Measurements from ENCODE around the gene DEK. TPM values are rescaled to one million over a fixed set of nuclear protein-coding genes. Genes with fewer than 3 reads are reported as not detected.

Gene DEK
- total RNA-seq, 1 experiment from 2014 or later: 204 TPM

GRCh38 chr6:18248698-18249097 is 15.6 kb downstream of the DEK start:
- no peaks in the 10 kb centered on the region for H3K9me3 Mint-ChIP-seq
- ATAC-seq: no peak
- no peak for DNase-seq (ENCODE audit: low spot score)
- POLR2A ChIA-PET: no interaction called here
- CTCF ChIA-PET: no interaction called here
- TF ChIP-seq ZNF121 (CRISPR knock-in tag; IDR thresholded peaks at IDR 0.05) (no peak), JUN (CRISPR knock-in tag; IDR thresholded peaks at IDR 0.05) (no peak), E2F1 (CRISPR knock-in tag; IDR thresholded peaks at IDR 0.05) (no peak), USF2 (CRISPR knock-in tag; IDR thresholded peaks at IDR 0.05) (no peak), OVOL2 (CRISPR knock-in tag; IDR thresholded peaks at IDR 0.05; ENCODE audit: borderline replicate concordance) (no peak), TEAD4 (CRISPR knock-in tag; IDR thresholded peaks at IDR 0.05) (no peak)
- peaks cover 15% of the 10 kb centered on the region for H3K4me1 Mint-ChIP-seq
- peaks cover 72% of the 10 kb centered on the region for H3K36me3 Mint-ChIP-seq
- no peak overlapping the region for H3K27ac Mint-ChIP-seq
- no peaks in the 10 kb centered on the region for H3K27me3 Mint-ChIP-seq (ENCODE audit: low read depth)
- no peak overlapping the region for H3K4me3 Mint-ChIP-seq

- DNase-seq (ENCODE audit: low spot score) (no peak), ATAC-seq (no peak)
- Mint-ChIP-seq H3K4me3 (no peak overlapping the region), H3K9me3 (no peaks in the 10 kb centered on the region), H3K36me3 (peaks cover 76% of the 10 kb centered on the region), H3K27me3 (ENCODE audit: low read depth) (no peaks in the 10 kb centered on the region), H3K4me1 (peaks cover 18% of the 10 kb centered on the region), H3K27ac (peak overlapping the region; percentile 20; the same call in 1 of the 2 replicates)
- TF ChIP-seq E2F5 (CRISPR knock-in tag; IDR thresholded peaks at IDR 0.05) (no peak), USF2 (CRISPR knock-in tag; IDR thresholded peaks at IDR 0.05) (no peak), AFF4 (CRISPR knock-in tag; IDR thresholded peaks at IDR 0.05; ENCODE audit: borderline replicate concordance) (no peak), PRRX2 (CRISPR knock-in tag; IDR thresholded peaks at IDR 0.05) (no peak), FOXJ3 (CRISPR knock-in tag; IDR thresholded peaks at IDR 0.05; ENCODE audit: borderline replicate concordance) (no peak), FOXP4 (CRISPR knock-in tag; IDR thresholded peaks at IDR 0.05) (no peak), TEAD4 (CRISPR knock-in tag; IDR thresholded peaks at IDR 0.05) (no peak), MAX (CRISPR knock-in tag; IDR thresholded peaks at IDR 0.05) (no peak), NR2C2 (CRISPR knock-in tag; IDR thresholded peaks at IDR 0.05) (no peak), ZNF317 (CRISPR knock-in tag; IDR thresholded peaks at IDR 0.05; ENCODE audit: borderline replicate concordance, low read depth) (no peak), E2F1 (CRISPR knock-in tag; IDR thresholded peaks at IDR 0.05) (no peak), TCF7 (CRISPR knock-in tag; IDR thresholded peaks at IDR 0.05; ENCODE audit: low read depth) (no peak), ZNF263 (CRISPR knock-in tag; IDR thresholded peaks at IDR 0.05; ENCODE audit: low read depth) (no peak), KAT7 (CRISPR knock-in tag; IDR thresholded peaks at IDR 0.05; ENCODE audit: borderline replicate concordance) (no peak), SP1 (CRISPR knock-in tag; conservative IDR thresholded peaks at IDR 0.05) (no peak)
- CTCF ChIA-PET: no interaction called here
- POLR2A ChIA-PET: interaction anchor here (0.6 kb wide), 1 partner anchor 23 kb away, joined by 3 read pairs; no protein-coding TSS in a partner anchor
Measured at GRCh38 chr6:18247002-18247401, 17.3 kb downstream of the DEK start.
